AG09319 (cell line): ENCODE measurements around the gene ECEL1.

Experiments
- DNase-seq: peaks from one replicate; pipeline ENCODE4 v3.0.0-alpha.2; 2010; ENCODE audit warnings: low read depth; ENCODE audit errors: extremely low read depth
- TF ChIP-seq, protein P1 (sequence below): IDR thresholded peaks from 2 replicates; pipeline ENCODE4 v1.5.1; 2011; ENCODE audit warnings: low read depth, mild to moderate bottlenecking, inconsistent platforms, low read length, moderate library complexity

Gene ECEL1

GRCh38 chr2:232502911-232503808 lies 15.5 kb upstream of the ECEL1 start:
- no peak for DNase-seq
- TF ChIP-seq, protein P1, sequence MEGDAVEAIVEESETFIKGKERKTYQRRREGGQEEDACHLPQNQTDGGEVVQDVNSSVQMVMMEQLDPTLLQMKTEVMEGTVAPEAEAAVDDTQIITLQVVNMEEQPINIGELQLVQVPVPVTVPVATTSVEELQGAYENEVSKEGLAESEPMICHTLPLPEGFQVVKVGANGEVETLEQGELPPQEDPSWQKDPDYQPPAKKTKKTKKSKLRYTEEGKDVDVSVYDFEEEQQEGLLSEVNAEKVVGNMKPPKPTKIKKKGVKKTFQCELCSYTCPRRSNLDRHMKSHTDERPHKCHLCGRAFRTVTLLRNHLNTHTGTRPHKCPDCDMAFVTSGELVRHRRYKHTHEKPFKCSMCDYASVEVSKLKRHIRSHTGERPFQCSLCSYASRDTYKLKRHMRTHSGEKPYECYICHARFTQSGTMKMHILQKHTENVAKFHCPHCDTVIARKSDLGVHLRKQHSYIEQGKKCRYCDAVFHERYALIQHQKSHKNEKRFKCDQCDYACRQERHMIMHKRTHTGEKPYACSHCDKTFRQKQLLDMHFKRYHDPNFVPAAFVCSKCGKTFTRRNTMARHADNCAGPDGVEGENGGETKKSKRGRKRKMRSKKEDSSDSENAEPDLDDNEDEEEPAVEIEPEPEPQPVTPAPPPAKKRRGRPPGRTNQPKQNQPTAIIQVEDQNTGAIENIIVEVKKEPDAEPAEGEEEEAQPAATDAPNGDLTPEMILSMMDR = no peak

DNA sequence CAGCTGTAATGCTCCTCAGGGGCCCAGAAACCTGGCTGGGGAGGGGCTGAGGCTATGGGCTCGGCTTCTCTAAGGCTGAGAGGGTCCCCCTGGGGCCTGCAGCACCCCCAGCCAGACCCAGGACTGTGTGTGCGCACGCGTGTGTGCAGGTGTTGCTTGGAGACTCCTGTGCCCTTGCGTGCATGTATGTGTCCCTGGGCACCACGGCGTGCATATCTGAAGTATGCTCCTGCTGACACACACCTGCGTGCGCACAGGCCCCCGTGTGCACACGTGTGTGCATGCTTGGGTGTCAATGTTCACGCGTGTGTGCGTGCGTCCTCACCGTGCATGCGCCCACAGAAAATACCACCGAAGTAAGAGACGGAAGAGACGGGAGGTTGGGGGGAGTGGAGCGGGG lies 14.9 kb upstream of the ECEL1 start:
- TF ChIP-seq, protein P1 = no peak
- no peak for DNase-seq

- DNase-seq = no peak
- TF ChIP-seq, protein P1 = no peak
Observed at GRCh38 chr2:232501794-232502390, 14.3 kb upstream of the ECEL1 start.

DNA sequence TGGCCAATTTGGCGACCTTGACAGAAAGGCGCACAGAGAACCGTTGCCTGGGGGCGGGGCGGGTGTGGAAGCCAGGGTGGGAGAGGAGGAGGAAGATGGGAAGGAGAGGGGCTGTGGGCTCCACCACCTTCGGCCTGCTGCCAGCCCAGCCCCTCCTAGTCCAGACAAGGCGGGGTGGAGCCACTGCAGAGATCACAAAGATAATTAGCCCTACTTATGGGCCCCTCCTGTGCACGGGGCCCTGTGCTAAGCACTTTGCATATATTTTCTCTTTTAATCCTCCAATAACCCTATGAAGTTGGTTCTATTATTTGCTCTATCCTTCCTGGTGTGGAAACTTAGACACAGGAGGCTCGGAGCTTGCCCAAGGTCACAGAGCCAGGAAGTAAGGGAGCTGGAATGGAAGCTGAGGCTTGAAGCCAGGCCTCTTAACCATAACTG lies 13.7 kb upstream of the ECEL1 start:
- no peak for DNase-seq
- TF ChIP-seq, protein P1 = no peak

DNA sequence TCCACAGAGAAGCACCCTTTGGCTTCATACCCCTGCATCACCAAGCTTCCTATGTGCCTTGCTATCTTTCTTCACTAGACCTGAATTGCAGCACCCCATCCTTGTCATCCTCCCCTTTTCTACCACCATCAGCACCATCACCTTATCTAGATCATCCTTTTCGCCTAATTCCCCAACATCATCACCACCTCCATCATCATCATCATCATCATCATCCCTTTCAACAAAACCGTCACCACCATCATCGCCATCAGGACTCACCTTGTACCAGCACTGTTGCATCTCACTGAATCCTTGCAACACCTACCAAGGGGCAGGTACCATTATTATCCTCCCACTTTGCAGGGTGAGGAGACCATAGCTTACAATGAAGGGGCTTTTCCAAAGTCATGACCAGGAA lies 10.8 kb upstream of the ECEL1 start:
- TF ChIP-seq, protein P1 = no peak
- no peak for DNase-seq

DNA sequence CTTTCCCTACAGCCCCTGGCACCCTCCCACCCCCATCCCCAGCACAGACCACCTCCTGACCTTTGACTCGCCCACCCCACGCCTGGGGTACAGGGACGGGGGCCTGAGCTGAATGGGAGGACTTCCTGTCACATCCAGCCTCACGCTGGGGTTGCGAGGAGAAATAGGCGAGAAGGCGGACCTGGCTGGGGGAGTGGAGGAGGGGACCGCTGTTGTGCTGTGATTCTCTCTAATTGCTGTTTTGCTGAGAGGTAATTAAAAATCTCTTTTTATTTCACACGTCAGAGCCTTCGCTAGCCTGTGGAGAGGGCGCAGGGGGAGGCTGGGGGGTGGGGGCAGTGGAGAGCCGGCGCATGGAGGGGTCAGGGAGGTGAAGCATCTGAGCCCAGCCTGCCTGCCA lies 9.7 kb upstream of the ECEL1 start:
- TF ChIP-seq, protein P1 = no peak
- no peak for DNase-seq
